Esophagus squamous epithelium (tissue), 4 donors: ENCODE data around the gene DUSP28.
A peak's percentile ranks its signal among the peaks of the same experiment; 100 is the strongest.

Experiments used
- POLR2A ChIP-seq, 4 donors: fragments of 450-650 bp; IDR thresholded peaks; one replicate each; pipeline ENCODE4 v1.6.1; 2017; ENCODE audit warnings: antibody characterized with exemption in 4 of 4, mild to moderate bottlenecking in 4 of 4, moderate library complexity in 3 of 4
- TF ChIP-seq, protein P1 (sequence below), 6 experiments: fragments of 450-650 bp in 4 of 6; fragments of 200-600 bp in 2 of 6; sonication (generic) in 2 of 6; IDR thresholded peaks; one replicate each; pipeline ENCODE4 v1.5.1; 2016 to 2019; ENCODE audit warnings: antibody characterized with exemption in 6 of 6, mild to moderate bottlenecking in 4 of 6, moderate library complexity in 4 of 6

DNA sequence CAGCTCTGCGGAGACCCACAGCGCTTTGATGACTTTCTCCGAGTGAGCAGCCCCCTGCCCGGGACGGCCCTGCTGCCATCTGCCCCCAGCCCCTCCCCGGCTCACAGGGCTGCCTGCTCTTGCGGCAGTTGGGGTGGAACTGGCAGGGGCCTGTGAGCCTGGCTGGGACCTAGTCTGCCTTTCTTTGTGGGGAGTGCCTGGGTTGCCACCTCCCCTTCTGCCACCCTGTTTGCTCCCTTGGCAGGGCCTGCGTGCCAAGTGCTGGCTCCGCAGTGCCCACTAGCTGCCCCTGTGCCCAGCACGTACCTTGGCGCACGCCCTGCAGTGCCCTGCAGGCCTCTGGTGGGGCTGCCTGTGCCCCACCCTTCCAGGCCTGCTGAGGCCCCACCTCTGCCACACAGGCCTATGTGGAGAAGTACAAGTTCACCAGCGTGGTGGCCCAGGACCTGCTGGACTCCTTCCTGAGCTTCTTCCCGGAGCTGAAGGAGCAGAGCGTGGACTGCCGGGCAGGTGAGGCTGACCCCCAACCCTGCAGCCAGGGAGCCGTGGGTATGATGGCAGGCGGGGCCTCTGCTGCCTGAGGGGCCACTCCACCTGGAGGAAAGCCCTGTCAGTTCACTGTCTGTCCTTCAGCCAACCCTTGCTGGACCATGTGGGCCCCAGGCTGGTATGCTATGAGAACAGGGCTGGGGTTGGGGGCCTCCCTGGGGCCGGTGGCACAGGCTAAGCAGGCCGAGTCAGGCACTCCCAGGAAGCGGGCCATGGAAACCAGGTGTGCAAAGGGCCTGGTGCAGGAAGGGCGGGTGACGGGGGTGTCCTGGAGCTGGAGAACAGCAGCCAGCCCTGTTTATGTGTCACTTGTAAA lies 15.2 kb downstream of the DUSP28 start:
- TF ChIP-seq, protein P1, sequence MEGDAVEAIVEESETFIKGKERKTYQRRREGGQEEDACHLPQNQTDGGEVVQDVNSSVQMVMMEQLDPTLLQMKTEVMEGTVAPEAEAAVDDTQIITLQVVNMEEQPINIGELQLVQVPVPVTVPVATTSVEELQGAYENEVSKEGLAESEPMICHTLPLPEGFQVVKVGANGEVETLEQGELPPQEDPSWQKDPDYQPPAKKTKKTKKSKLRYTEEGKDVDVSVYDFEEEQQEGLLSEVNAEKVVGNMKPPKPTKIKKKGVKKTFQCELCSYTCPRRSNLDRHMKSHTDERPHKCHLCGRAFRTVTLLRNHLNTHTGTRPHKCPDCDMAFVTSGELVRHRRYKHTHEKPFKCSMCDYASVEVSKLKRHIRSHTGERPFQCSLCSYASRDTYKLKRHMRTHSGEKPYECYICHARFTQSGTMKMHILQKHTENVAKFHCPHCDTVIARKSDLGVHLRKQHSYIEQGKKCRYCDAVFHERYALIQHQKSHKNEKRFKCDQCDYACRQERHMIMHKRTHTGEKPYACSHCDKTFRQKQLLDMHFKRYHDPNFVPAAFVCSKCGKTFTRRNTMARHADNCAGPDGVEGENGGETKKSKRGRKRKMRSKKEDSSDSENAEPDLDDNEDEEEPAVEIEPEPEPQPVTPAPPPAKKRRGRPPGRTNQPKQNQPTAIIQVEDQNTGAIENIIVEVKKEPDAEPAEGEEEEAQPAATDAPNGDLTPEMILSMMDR (IDR thresholded peaks at IDR 0.05): peak in 3 of 6 experiments; percentile 15 to 43 (median 38)
- no peak for TF ChIP-seq POLR2A (IDR thresholded peaks at IDR 0.05)
